T-helper 1 cell (primary cell): ENCODE data around the gene GAS2.
A peak's percentile ranks its signal among the peaks of the same experiment; 100 is the strongest.

Experiments
- DNase-seq, 5 donors: peaks; one replicate each; pipeline ENCODE4 v3.0.0-alpha.2; 2012 to 2020

The GAS2 gene

GRCh38 chr11:22730319-22730718 is 63.9 kb downstream of the GAS2 start:
- no peak for DNase-seq

GRCh38 chr11:22732588-22732987 is 66.2 kb downstream of the GAS2 start:
- DNase-seq, result no peak

DNA sequence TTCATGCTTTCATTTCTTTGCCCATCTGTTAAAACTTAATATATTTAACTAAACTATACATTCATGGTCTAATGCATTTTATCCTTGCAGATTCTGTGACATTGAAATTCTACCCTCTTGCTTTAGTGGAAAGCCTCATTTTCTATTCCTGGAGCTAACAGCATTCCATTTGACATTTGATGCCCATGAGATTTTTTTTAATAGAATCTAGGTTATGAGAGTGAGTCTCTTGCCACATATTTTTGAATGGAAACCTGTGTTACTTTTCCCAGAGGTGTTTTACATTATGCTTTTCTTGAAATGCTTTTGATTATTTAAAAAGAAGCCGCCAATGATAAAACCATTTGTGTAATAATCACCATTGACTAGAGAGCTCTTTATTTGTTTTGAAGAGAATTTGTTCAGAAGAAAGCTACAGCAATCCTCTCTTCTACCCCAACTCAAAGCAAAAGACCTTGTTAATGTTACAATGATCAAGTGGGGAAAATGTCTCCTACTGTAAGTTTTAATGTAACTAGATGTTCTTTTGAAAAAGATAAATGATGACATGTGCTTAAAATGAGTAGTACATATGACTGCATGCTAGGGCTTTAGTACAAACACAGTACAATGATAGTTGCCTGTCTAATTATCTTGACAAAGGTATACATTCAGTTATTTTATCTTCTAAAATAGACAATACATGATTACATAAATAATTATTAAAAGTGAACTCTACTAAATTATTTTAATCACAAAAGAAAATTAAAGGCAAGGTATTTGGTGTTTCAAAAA is 67.3 kb downstream of the GAS2 start:
- no peak for DNase-seq

DNA sequence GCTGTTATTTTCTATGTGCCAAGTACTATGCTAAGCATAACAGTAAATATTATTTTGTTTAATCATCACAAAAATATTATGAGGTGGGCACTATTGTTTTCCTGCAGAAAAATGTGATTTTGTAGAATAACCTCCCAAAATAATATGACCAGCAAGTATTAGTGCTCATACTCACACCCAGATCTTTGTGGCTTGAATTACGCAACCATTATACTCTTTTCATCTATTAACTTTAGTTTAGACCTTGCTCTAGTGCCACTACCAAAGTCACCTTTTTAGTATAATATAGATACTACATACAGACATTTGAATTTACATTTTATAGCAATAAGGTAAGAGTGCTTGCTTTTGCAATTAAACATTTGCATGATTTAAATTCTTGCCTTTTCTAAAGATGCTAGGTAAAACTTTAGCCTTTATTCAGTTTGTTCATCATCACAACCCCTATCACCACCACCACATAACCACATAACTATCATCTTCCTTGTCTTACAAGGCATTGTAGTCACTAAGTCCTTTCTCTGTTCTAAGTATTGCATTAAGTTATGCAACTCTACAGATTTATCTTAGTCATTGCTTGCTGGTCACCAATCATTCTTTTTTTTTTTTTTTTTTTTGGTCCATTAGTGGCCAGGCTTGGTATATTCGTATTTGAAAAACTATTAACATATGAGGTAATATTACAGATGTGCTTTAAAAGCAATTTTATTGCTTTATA is 68.4 kb downstream of the GAS2 start:
- DNase-seq, result no peak

DNA sequence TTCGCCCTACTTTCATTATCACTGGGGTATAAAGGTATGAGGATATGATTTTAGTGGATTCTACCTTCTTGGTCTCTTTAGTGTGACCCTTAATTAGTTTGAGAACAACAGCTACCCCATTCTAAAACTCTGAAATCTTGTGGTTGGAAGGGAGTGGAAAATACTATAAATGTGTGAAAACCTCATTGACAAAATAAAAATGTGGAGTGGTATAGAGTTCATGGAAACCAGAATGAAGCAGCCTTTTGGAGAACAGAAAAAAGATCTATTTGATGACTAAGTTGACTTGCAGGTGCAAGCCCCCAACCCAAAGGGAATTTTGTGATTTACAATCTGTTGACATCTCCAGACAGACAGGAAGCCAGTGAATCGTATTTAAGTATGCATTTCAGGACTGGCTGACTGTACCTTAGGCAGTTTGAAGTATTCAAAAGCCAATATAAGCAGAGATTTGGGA is 75.8 kb downstream of the GAS2 start:
- DNase-seq, result no peak

DNA sequence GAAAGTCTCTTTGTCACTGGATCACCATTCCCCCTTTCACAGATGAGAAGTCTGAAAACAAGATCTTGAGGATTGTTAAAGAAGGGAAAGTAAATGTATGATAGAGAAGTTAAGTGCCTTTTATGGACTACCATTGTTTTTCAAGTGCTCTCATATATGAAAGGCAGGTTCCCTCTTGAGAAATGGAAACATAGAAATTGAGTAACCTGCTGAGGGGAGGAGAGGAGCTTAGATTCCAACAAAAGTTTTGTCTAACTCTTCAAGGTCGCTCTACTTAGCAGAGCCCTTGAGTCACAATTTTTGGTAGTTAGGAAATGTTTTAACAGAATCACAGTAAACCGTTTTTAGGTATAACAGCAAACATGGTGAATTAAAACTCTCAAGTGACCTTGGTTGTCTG is 83.1 kb downstream of the GAS2 start:
- no peak for DNase-seq

- no peak for DNase-seq
Observed at GRCh38 chr11:22752908-22753310, 86.5 kb downstream of the GAS2 start.

- DNase-seq, result no peak
Observed at GRCh38 chr11:22753416-22753815, 87.0 kb downstream of the GAS2 start.

DNA sequence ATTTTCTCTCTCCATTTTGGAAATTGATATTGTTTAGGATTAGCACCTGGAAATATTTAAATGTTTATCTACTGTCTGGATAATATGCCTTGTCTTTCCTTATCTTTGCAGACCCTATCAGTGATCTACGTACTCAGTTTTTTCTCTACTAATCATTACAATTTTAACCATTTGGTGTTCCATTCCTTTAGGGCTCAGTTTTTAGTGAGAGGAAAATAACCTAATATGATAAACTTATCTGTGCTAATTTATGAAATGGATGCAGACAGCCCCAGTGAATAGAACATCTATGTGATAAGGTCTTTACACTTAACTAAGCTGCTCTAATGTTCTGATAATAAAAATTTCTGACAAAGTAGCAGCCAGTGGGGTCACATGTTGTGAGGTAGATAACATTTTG is 94.7 kb downstream of the GAS2 start:
- no peak for DNase-seq

DNA sequence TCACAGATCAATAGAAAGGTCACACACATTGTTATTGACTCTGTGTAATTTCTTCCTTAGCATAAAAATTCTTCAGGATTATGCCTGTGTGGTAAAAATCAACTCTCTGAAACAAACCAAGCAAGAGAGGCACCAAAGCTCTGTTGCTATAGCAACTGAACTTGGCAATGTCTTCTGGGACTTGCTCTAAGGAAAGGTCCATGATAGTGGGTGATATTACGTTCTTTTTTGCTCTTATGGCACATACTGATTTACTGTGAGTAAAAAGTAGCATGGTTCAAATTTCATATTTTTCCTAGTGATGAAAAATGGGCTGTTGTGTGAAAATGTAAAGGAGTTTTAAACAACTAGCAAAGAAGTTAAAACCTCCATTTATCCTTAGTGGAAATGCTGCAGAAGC is 96.8 kb downstream of the GAS2 start:
- DNase-seq, result no peak

GRCh38 chr11:22764735-22765134 is 98.3 kb downstream of the GAS2 start:
- DNase-seq, result no peak

DNA sequence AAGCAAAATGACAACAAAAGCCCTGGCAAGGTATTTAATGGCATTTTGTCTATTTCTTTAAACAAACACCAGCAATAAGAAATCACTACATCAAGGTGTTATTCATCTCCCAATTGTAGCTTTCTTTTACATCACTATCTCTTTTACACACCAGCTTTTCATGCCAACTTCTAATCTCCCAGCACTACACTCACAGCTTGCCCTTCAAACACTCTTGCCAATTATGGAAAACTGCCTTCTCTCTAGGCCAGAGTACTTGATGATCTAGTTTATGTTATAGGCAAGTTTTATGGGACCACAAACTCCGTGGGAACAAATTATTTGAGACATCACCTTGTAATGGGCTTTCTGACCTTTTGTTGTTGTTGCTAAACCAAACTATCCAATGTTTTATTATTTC is 101.9 kb downstream of the GAS2 start:
- DNase-seq, result no peak

DNA sequence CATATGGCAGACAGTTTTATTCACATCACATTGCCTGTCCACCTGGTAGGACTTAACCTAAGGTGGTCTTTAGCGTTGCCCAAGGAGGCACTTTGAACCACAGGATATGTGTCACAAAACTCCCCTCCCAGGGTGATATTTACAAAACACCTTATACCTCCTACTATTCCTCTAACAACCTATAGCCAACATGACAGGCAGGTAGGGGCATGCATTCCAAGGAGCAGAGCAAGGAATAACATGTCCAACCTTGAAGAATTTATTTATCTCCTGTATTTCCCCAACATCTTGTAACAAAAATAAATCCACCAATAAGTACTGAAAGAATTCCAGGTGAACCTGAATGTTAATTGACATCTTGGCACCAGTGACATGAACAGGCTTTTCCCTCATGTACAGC is 102.7 kb downstream of the GAS2 start:
- no peak for DNase-seq

DNA sequence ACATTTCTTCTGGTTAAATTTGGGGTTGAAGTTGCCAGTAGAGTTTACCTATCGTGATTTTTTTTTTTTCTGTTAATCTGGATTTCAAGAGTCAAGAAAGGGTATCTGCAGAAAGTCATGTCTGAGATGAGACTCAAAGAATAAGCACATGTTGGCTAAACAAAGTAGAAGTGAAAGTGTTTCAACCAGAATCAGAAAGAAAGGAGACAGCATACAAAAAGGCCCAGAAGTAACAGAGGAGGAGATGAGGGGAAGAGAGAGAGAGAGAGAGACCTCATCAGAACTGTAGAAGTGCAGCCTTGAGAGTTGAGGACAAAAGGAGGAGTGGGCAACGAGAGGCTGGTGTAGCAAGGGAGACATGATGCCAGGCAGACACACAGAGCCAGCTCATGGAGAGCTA is 108.3 kb downstream of the GAS2 start:
- DNase-seq, result no peak

DNA sequence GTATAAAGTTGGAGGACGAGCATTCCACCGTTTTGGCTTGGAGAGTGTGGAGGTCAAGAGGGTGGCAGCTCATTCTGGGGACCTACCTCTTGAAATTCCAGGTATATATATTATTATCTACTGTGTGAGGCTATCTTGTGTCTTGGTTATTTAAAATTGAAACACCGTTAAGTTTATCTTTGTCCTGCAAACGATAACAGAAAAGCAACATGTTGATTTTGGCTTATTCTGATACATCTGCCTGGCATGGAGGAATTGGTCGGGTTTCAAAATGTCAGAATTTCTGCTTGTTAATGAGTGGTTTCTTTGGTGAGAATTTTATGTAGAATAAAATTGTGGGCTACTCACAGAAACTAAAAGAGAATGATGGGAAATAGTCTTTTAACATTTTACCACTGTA is 108.8 kb downstream of the GAS2 start:
- DNase-seq, result no peak

DNA sequence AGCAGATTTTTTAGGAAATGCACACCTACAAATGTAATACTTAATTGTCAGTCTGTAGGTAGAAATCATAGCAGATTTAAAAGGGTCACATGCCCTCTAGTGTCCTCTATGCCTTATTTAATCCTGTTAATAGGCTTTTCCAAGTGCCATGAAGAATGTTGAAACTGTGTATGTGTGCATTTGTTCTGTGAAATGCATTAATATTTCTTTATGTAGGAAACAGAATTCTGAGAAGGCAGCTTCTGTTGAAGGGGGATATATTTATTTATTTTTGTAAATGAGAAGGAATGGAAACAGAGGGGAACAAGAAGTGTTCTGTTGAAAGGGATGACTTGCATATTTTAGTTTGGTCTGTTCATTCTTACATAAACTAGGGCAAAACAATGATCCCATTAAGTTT is 112.2 kb downstream of the GAS2 start:
- no peak for DNase-seq

GRCh38 chr11:22779850-22780249 is 113.4 kb downstream of the GAS2 start:
- DNase-seq, result no peak

DNA sequence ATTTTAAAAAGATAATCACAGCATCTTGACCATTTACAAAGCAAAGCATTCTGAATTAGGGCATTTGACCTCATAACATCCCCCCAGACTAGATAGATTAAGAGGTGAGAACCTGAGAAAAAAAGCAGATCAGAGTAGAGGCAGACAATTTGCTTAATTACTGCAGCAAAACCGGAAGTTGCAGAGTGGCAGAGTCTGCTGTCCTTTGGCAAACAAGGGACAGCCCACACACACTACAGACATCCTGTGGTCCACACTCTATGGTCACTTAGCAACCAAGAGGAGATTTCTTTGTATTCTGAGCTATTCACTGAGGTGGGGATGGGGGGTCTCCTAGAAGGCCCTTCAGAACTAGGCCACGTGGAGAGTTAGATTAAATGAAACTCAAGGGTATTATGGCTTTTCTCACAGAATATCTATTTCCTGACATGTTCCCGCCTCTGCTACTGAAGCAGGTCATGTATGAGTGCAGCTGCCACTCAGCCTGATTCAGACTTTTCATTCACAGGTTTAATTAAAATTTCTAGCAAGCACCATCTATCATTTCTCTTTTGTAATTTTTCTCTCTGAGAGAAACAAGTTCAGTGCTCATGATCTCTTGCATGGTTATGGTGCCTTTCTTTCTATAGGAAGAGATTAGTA is 114.7 kb downstream of the GAS2 start:
- DNase-seq, result no peak

- DNase-seq, result no peak
Observed at GRCh38 chr11:22785251-22785650, 118.8 kb downstream of the GAS2 start.

GRCh38 chr11:22786475-22786874 is 120.1 kb downstream of the GAS2 start:
- no peak for DNase-seq

GRCh38 chr11:22787055-22787454 is 120.6 kb downstream of the GAS2 start:
- DNase-seq, result no peak

- DNase-seq, result peak in 3 of 5 donors; percentile 13 to 19 (median 15)
Observed at GRCh38 chr11:22787551-22788162, 121.2 kb downstream of the GAS2 start.

GRCh38 chr11:22792497-22792896 is 126.1 kb downstream of the GAS2 start:
- DNase-seq, result no peak
